Neural progenitor cell (in vitro differentiated cells): Measurements from ENCODE around the gene TBL1X. TPM values are rescaled to one million over a fixed set of nuclear protein-coding genes. Genes with fewer than 3 reads are reported as not detected.

Experiments
- DNase-seq: peaks from one replicate; pipeline ENCODE4 v3.0.0-alpha.2; 2016; ENCODE audit warnings: low spot score
- H2AFZ ChIP-seq: fragments of 200-600 bp; sonication (generic); replicated peaks from 2 replicates; pipeline ENCODE4 v1.6.1; 2016; ENCODE audit warnings: antibody characterized with exemption
- H3F3A ChIP-seq: fragments of 200-600 bp; sonication (generic); 2 replicates; pipeline ENCODE4 v1.6.1; 2016; ENCODE audit warnings: antibody characterized with exemption, low read depth
- H3K27ac ChIP-seq: fragments of 200-600 bp; sonication (generic); 2 replicates; pipeline ENCODE4 v1.5.1; 2016; ENCODE audit warnings: mild to moderate bottlenecking
- H3K27me3 ChIP-seq: fragments of 200-600 bp; sonication (generic); 2 replicates; pipeline ENCODE4 v1.6.1; 2016; ENCODE audit warnings: mild to moderate bottlenecking, moderate library complexity
- H3K36me3 ChIP-seq: fragments of 200-600 bp; sonication (generic); 2 replicates; pipeline ENCODE4 v1.5.1; 2016
- H3K4me1 ChIP-seq: fragments of 200-600 bp; sonication (generic); 2 replicates; pipeline ENCODE4 v1.6.1; 2016; ENCODE audit warnings: mixed run types
- H3K4me2 ChIP-seq: fragments of 200-600 bp; sonication (generic); 2 replicates; pipeline ENCODE4 v1.6.1; 2016
- H3K4me3 ChIP-seq: fragments of 200-600 bp; sonication (generic); 2 replicates; pipeline ENCODE4 v1.5.1; 2016
- H3K79me2 ChIP-seq: fragments of 200-600 bp; sonication (generic); 2 replicates; pipeline ENCODE4 v1.6.1; 2016; ENCODE audit warnings: low read depth
- H3K9ac ChIP-seq: fragments of 200-600 bp; sonication (generic); 2 replicates; pipeline ENCODE4 v1.6.1; 2016
- H3K9me3 ChIP-seq: fragments of 200-600 bp; sonication (generic); 2 replicates; pipeline ENCODE4 v1.5.1; 2016; ENCODE audit warnings: low read depth
- H4K20me1 ChIP-seq: fragments of 200-600 bp; sonication (generic); 2 replicates; pipeline ENCODE4 v1.6.1; 2016; ENCODE audit warnings: low read depth
- H3K27ac Mint-ChIP-seq: 3 replicates; pipeline ENCODE4 v1.8.0; 2021; ENCODE audit warnings: mixed read lengths
- H3K27me3 Mint-ChIP-seq: 2 replicates; pipeline ENCODE4 v1.8.0; 2022; ENCODE audit warnings: low read depth, mild to moderate bottlenecking, inconsistent platforms, moderate library complexity, mixed read lengths; ENCODE audit not compliant: insufficient read depth
- H3K36me3 Mint-ChIP-seq: 3 replicates; pipeline ENCODE4 v1.8.0; 2021; ENCODE audit warnings: mixed read lengths
- H3K4me1 Mint-ChIP-seq: 3 replicates; pipeline ENCODE4 v1.8.0; 2021; ENCODE audit warnings: mixed read lengths
- H3K4me3 Mint-ChIP-seq: 3 replicates; pipeline ENCODE4 v1.8.0; 2021; ENCODE audit warnings: mild to moderate bottlenecking, moderate library complexity, mixed read lengths
- H3K9me3 Mint-ChIP-seq: 3 replicates; pipeline ENCODE4 v1.8.0; 2020; ENCODE audit warnings: mixed read lengths
- EZH2 ChIP-seq: fragments of 200-600 bp; sonication (generic); IDR thresholded peaks from 2 replicates; pipeline ENCODE4 v1.6.1; 2017; ENCODE audit warnings: antibody characterized with exemption, mild to moderate bottlenecking, moderate library complexity
- EZH2phosphoT487 ChIP-seq: fragments of 200-600 bp; sonication (generic); IDR thresholded peaks from 2 replicates; pipeline ENCODE4 v1.6.1; 2017; ENCODE audit warnings: antibody characterized with exemption
- total RNA-seq: library from RNA; depleted of rRNA; stranded (reverse); fragments of >200 nt; gene quantifications from 2 replicates; pipeline ENCODE4 v1.2.3, GENCODE V29; 2015; ENCODE audit warnings: low replicate concordance
- TF ChIP-seq, protein P1 (sequence below): fragments of 200-600 bp; sonication (generic); IDR thresholded peaks from 2 replicates; pipeline ENCODE4 v1.5.1; 2017; ENCODE audit warnings: antibody characterized with exemption, mild to moderate bottlenecking

The TBL1X gene
- total RNA-seq, 1 donor from 2014 or later: 35.7 TPM

DNA sequence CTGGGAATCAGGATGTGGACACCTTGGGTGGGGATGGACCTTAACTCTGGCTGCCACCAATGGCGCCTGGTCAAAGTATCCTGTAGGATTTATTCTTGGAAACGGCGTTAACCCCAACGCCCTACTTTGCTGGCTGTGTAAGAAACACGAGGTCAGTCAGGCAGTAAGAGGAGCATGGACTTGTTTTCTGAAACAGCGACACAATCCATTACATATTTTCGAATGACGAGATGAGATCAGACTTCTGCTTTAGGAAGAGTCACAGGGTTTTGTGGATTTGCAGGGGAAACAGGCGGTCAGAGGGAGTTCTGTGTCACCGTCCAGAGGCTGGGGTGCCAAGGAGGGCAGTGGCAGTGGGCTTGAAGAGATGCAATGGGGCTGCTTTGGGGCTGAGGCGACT lies 92.2 kb downstream of the TBL1X start:
- H3F3A ChIP-seq: no peaks in the 10 kb centered on the region
- no peak overlapping the region for H3K4me3 ChIP-seq
- H3K79me2 ChIP-seq: peaks cover 69% of the 10 kb centered on the region
- H3K9me3 ChIP-seq: no peaks in the 10 kb centered on the region
- no peak for TF ChIP-seq EZH2
- TF ChIP-seq, protein P1, sequence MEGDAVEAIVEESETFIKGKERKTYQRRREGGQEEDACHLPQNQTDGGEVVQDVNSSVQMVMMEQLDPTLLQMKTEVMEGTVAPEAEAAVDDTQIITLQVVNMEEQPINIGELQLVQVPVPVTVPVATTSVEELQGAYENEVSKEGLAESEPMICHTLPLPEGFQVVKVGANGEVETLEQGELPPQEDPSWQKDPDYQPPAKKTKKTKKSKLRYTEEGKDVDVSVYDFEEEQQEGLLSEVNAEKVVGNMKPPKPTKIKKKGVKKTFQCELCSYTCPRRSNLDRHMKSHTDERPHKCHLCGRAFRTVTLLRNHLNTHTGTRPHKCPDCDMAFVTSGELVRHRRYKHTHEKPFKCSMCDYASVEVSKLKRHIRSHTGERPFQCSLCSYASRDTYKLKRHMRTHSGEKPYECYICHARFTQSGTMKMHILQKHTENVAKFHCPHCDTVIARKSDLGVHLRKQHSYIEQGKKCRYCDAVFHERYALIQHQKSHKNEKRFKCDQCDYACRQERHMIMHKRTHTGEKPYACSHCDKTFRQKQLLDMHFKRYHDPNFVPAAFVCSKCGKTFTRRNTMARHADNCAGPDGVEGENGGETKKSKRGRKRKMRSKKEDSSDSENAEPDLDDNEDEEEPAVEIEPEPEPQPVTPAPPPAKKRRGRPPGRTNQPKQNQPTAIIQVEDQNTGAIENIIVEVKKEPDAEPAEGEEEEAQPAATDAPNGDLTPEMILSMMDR: no peak
- no peak for TF ChIP-seq EZH2phosphoT487
- H3K27me3 ChIP-seq: no peaks in the 10 kb centered on the region
- H2AFZ ChIP-seq: no peak overlapping the region
- no peaks in the 10 kb centered on the region for H3K4me1 ChIP-seq
- H3K27ac Mint-ChIP-seq: no peak overlapping the region
- no peak overlapping the region for H3K4me3 Mint-ChIP-seq
- peaks cover 26% of the 10 kb centered on the region for H3K36me3 Mint-ChIP-seq
- H3K27ac ChIP-seq: no peak overlapping the region
- H4K20me1 ChIP-seq: peaks cover 11% of the 10 kb centered on the region
- no peaks in the 10 kb centered on the region for H3K36me3 ChIP-seq
- DNase-seq: no peak
- H3K9ac ChIP-seq: no peak overlapping the region
- H3K9me3 Mint-ChIP-seq: peaks cover 26% of the 10 kb centered on the region
- H3K27me3 Mint-ChIP-seq: peaks cover 6% of the 10 kb centered on the region
- H3K4me2 ChIP-seq: no peak overlapping the region
- no peaks in the 10 kb centered on the region for H3K4me1 Mint-ChIP-seq

DNA sequence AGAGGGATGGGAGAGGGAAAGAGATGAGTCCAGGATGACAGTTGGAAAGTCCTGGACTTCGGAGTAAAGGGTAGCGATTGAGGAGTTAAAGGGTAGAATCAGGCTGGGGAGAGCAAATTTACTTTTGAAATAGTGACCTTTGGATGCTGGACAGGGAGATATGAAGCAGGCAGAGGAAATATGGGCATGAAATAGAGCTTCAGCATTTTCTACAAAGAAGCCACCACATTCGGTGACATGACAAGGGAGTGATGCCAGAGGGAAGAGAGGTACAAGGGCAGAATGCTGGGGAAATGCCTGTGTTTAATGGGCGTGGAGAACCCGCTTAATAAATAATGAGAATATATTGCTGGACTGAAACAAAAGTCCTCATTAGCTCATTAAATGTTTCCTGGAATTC lies 92.7 kb downstream of the TBL1X start:
- no peak overlapping the region for H3K4me2 ChIP-seq
- H3K79me2 ChIP-seq: peaks cover 69% of the 10 kb centered on the region
- H3K36me3 ChIP-seq: no peaks in the 10 kb centered on the region
- no peaks in the 10 kb centered on the region for H3K4me1 ChIP-seq
- H3K27ac Mint-ChIP-seq: no peak overlapping the region
- H3K9me3 ChIP-seq: no peaks in the 10 kb centered on the region
- H3K27me3 ChIP-seq: no peaks in the 10 kb centered on the region
- no peak overlapping the region for H3K4me3 ChIP-seq
- H3K4me1 Mint-ChIP-seq: no peaks in the 10 kb centered on the region
- no peak overlapping the region for H2AFZ ChIP-seq
- H3K27ac ChIP-seq: no peak overlapping the region
- H3K36me3 Mint-ChIP-seq: peaks cover 22% of the 10 kb centered on the region
- peaks cover 6% of the 10 kb centered on the region for H3K27me3 Mint-ChIP-seq
- H3F3A ChIP-seq: no peaks in the 10 kb centered on the region
- H3K9me3 Mint-ChIP-seq: peaks cover 26% of the 10 kb centered on the region
- DNase-seq: no peak
- peaks cover 11% of the 10 kb centered on the region for H4K20me1 ChIP-seq
- TF ChIP-seq EZH2phosphoT487 (no peak), EZH2 (no peak)
- TF ChIP-seq, protein P1: no peak
- H3K9ac ChIP-seq: no peak overlapping the region
- H3K4me3 Mint-ChIP-seq: no peak overlapping the region

DNA sequence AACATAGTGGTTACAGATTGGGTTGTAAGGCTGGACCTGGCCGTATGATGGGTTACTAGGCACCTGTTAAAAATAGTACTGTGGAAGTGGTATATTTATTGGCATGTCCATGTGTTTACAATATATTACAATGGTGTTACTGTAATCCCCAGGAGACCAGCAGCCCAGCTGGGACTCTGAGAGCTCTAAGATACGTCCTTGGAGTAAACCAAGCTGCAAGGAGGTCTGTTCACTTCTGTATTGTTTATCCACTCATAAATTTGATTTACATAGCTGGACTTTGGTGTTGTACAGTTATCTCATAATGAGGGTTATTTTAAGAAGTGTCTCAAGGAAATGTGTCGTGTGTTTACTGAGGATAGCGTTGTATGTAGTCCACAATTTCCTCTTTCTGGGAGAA lies 93.8 kb downstream of the TBL1X start:
- H3K27me3 ChIP-seq: no peaks in the 10 kb centered on the region
- H3K9ac ChIP-seq: no peak overlapping the region
- Mint-ChIP-seq H3K9me3 (peaks cover 18% of the 10 kb centered on the region), H3K27me3 (peaks cover 6% of the 10 kb centered on the region), H3K27ac (no peak overlapping the region), H3K4me3 (no peak overlapping the region), H3K4me1 (no peaks in the 10 kb centered on the region), H3K36me3 (peaks cover 17% of the 10 kb centered on the region)
- no peak overlapping the region for H3K27ac ChIP-seq
- no peak overlapping the region for H3K4me2 ChIP-seq
- H2AFZ ChIP-seq: no peak overlapping the region
- no peaks in the 10 kb centered on the region for H3F3A ChIP-seq
- no peak for DNase-seq
- no peaks in the 10 kb centered on the region for H3K36me3 ChIP-seq
- TF ChIP-seq EZH2phosphoT487 (no peak), EZH2 (no peak)
- TF ChIP-seq, protein P1: no peak
- H3K79me2 ChIP-seq: peaks cover 65% of the 10 kb centered on the region
- no peaks in the 10 kb centered on the region for H3K4me1 ChIP-seq
- H3K4me3 ChIP-seq: no peak overlapping the region
- no peaks in the 10 kb centered on the region for H3K9me3 ChIP-seq
- H4K20me1 ChIP-seq: peaks cover 11% of the 10 kb centered on the region
